ENCODE measurements around the gene HERPUD2.
"Not testable (repeated sequence)": the region's sequence is repeated elsewhere in the genome, so short reads cannot be mapped to it uniquely, and the experiment has no call there.

The HERPUD2 gene

GRCh38 chr7:35599061-35599460 is 95.9 kb downstream of the HERPUD2 start:
- no peak for DNase-seq

- DNase-seq = peak; percentile 18
These were observed 98.9 kb downstream of the HERPUD2 start for GRCh38 chr7:35596061-35596460.

- DNase-seq = peak; percentile 18
These were observed 101.0 kb downstream of the HERPUD2 start for GRCh38 chr7:35593899-35594298.

GRCh38 chr7:35588647-35589046 is 106.3 kb downstream of the HERPUD2 start:
- no peak for DNase-seq

GRCh38 chr7:35584990-35585389 is 109.9 kb downstream of the HERPUD2 start:
- no peak for DNase-seq

GRCh38 chr7:35584533-35584932 is 110.4 kb downstream of the HERPUD2 start:
- not testable (repeated sequence) for DNase-seq

Measured in suppressor macrophage treated with lipopolysaccharide for 4 hours (primary cell).